ENCODE data around the gene SPNS3.

- TF ChIP-seq POLR2A (IDR thresholded peaks at IDR 0.05), result no peak
- no peak for TF ChIP-seq CTCF (IDR thresholded peaks at IDR 0.05)
- no peak for TF ChIP-seq EP300 (IDR thresholded peaks at IDR 0.05)
Measured at GRCh38 chr17:4440021-4440420, 6.3 kb downstream of the SPNS3 start.
